A549 (cell line): ENCODE results near the gene ZMYND10.

Experiments used
- CTCF ChIP-seq: fragments of >200 bp; sonication (Bioruptor Twin); formaldehyde crosslinking; IDR thresholded peaks from 3 replicates; pipeline ENCODE4 v1.5.1; 2016
- PBX3 ChIP-seq: IDR thresholded peaks from 2 replicates; pipeline ENCODE4 v1.6.1; 2012
- POLR2A ChIP-seq: IDR thresholded peaks from 2 replicates; pipeline ENCODE4 v1.6.1; 2012; ENCODE audit warnings: mild to moderate bottlenecking, low read length
- REST ChIP-seq: fragments of 200-600 bp; sonication (generic); IDR thresholded peaks from 2 replicates; pipeline ENCODE4 v1.6.1; 2016; ENCODE audit warnings: antibody characterized with exemption, mild to moderate bottlenecking, moderate library complexity

GRCh38 chr3:50325113-50325480, 20.4 kb downstream of the ZMYND10 start:
- no peak for TF ChIP-seq CTCF
- TF ChIP-seq POLR2A: no peak
- no peak for TF ChIP-seq REST
- TF ChIP-seq PBX3: no peak
